ENCODE measurements around the gene SPATA1. TPM values are rescaled to one million over a fixed set of nuclear protein-coding genes. Genes with fewer than 3 reads are reported as not detected.

The SPATA1 gene
- total and polyA plus RNA-seq, 2 of the 8 experiments (the other 6 are each of a cell fraction or from before 2014, with no cell fraction given): 0.51 to 1.1 TPM

GRCh38 chr1:84541679-84542078, 35.5 kb downstream of the SPATA1 start:
- ChIA-PET POLR2A (ENCODE audit: partially characterized antibody) (no interaction called here), CTCF (ENCODE audit: partially characterized antibody) (interaction anchor here (0.7 to 1.8 kb wide), 2 partner anchors 78 to 212 kb away, joined by 3 to 7 read pairs; no protein-coding TSS in a partner anchor)

More at GRCh38 chr1:84541679-84542078, 35.5 kb downstream of the SPATA1 start:
- H3K9me3 ChIP-seq (ENCODE audit: insufficient read depth in 2 of 2, low read depth in 1 of 2, low read length in 1 of 2): no peaks in the 10 kb centered on the region; a peak in 1 of 4 replicates
- WGBS, 2 experiments (ENCODE audit: extremely low coverage in 1 of 2, insufficient coverage in 1 of 2, insufficient read length in 1 of 2, insufficient replicate concordance in 2 of 2, low coverage in 1 of 2, low lambda C conversion rate in 2 of 2, missing lambda C conversion rate in 1 of 2): 69% methylated on average over 4 of the region's 4 CpGs; no CpG with 5 or more reads in 1 of the 2 experiments
- no peak overlapping the region for H3K9ac ChIP-seq (replicated peaks in 1 of 4; ENCODE audit: extremely low read depth in 1 of 4, low read depth in 3 of 4, low read length in 3 of 4)
- H2AFZ ChIP-seq (ENCODE audit: low read length): no peak overlapping the region
- FAIRE-seq (no peak), DNase-seq (ENCODE audit: low read depth in 1 of 2, low spot score in 2 of 2) (no peak)
- no peak overlapping the region for H2BK5ac ChIP-seq (ENCODE audit: low read depth, low read length)
- H3K27me3 ChIP-seq (replicated peaks in 1 of 4; ENCODE audit: control insufficient read depth in 3 of 4, extremely low read depth in 1 of 4, insufficient read depth in 3 of 4, low read length in 3 of 4): no peaks in the 10 kb centered on the region
- no peak overlapping the region for H4K5ac ChIP-seq (ENCODE audit: insufficient read length, low read depth, low read length)
- no peak overlapping the region for H2BK20ac ChIP-seq (ENCODE audit: low read length)
- no peaks in the 10 kb centered on the region for H4K20me1 ChIP-seq (replicated peaks in 1 of 2; ENCODE audit: control insufficient read depth in 1 of 2, insufficient read depth in 2 of 2, low read length in 2 of 2)
- H2BK120ac ChIP-seq (replicated peaks; ENCODE audit: low read depth, low read length): no peak overlapping the region
- no peak overlapping the region for H3K4me3 ChIP-seq (ENCODE audit: extremely low read depth in 1 of 4, insufficient read depth in 2 of 4, low read depth in 3 of 4, low read length in 4 of 4)
- H3K4me2 ChIP-seq (ENCODE audit: insufficient read depth in 1 of 2, low read depth in 2 of 2, low read length in 2 of 2): no peak overlapping the region
- no peak overlapping the region for H2BK12ac ChIP-seq (ENCODE audit: low read depth, low read length)
- H3K18ac ChIP-seq (ENCODE audit: extremely low read depth, low read length): no peak overlapping the region
- H3K23ac ChIP-seq (ENCODE audit: insufficient read length): no peak overlapping the region
- H4K91ac ChIP-seq (replicated peaks; ENCODE audit: insufficient read length, low read length): no peak overlapping the region
- H3K14ac ChIP-seq (ENCODE audit: insufficient read length): no peak overlapping the region
- no peaks in the 10 kb centered on the region for H3K23me2 ChIP-seq (ENCODE audit: low read depth, low read length)
- H3K4ac ChIP-seq (replicated peaks; ENCODE audit: insufficient read length, low read depth, low read length): no peak overlapping the region
- H3K36me3 ChIP-seq (ENCODE audit: control insufficient read depth in 2 of 4, insufficient read depth in 4 of 4, low read length in 3 of 4): no peaks in the 10 kb centered on the region
- H3K79me2 ChIP-seq (ENCODE audit: control insufficient read depth in 1 of 2, insufficient read depth in 2 of 2, low read length in 2 of 2): no peaks in the 10 kb centered on the region
- no peak overlapping the region for H2BK15ac ChIP-seq (ENCODE audit: low read length)
- H3K56ac ChIP-seq (replicated peaks; ENCODE audit: insufficient read length, low read depth, low read length): no peak overlapping the region
- no peaks in the 10 kb centered on the region for H3K79me1 ChIP-seq (ENCODE audit: low read depth, low read length)
- H3K27ac ChIP-seq (ENCODE audit: low read depth, low read length): no peak overlapping the region
- no peak overlapping the region for H2AK5ac ChIP-seq (ENCODE audit: low read depth, low read length)
- H4K8ac ChIP-seq (ENCODE audit: extremely low read depth, insufficient read depth, low read length): no peak overlapping the region
- H3K4me1 ChIP-seq (replicated peaks in 1 of 4; ENCODE audit: control insufficient read depth in 3 of 4, insufficient read depth in 4 of 4, low read length in 3 of 4): no peaks in the 10 kb centered on the region
- TF ChIP-seq RAD21 (IDR thresholded peaks at IDR 0.05 in 1 of 2, conservative IDR thresholded peaks at IDR 0.05 in 1 of 2; ENCODE audit: low read depth in 2 of 2, low read length in 2 of 2) (peak; percentile 66 to 73), MAFK (IDR thresholded peaks at IDR 0.05; ENCODE audit: low read depth, low read length) (no peak), CTCF (IDR thresholded peaks at IDR 0.05; ENCODE audit: control extremely low read depth in 1 of 3, insufficient read depth in 1 of 3, low read depth in 1 of 3, low read length in 3 of 3) (peak in 2 of 3 experiments; percentile 33 to 35; a peak in 2 of 4 replicates)
